Retinal pigment epithelial cell (primary cell): ENCODE results near the gene RFC5.
A peak's percentile ranks its signal among the peaks of the same experiment; 100 is the strongest.

ENCODE experiments used
- DNase-seq: peaks from one replicate; pipeline ENCODE4 v3.0.0-alpha.2; 2010; ENCODE audit warnings: low read depth
- H3K4me3 ChIP-seq: 2 replicates; pipeline ENCODE4 v1.5.1; 2011; ENCODE audit warnings: mild to moderate bottlenecking, low read length, control low read depth, moderate library complexity
- TF ChIP-seq, protein P1 (sequence below): conservative IDR thresholded peaks from 2 replicates; pipeline ENCODE4 v1.5.1; 2011; ENCODE audit warnings: low read depth, low read length, control low read depth, inconsistent platforms

RFC5 gene

DNA sequence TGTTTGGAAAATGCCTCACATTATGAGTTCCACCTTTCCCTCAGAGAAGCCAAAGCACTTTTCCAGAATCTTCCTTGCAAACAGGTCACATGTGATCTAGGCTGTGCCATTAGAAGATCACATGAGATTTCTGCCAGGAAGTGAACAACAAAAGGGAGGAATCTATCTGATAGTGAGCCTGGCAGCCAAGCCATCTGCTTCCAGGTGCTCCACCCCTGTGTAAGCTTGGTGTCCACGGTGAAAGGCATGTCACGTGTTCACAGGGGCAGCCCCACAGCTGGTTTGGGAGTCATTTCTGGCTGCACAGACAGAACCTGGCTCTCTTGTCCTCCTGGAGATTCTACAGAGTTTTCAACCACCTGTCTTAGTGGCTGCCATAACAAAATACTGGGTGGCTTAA lies 44.2 kb upstream of the RFC5 start:
- TF ChIP-seq, protein P1, sequence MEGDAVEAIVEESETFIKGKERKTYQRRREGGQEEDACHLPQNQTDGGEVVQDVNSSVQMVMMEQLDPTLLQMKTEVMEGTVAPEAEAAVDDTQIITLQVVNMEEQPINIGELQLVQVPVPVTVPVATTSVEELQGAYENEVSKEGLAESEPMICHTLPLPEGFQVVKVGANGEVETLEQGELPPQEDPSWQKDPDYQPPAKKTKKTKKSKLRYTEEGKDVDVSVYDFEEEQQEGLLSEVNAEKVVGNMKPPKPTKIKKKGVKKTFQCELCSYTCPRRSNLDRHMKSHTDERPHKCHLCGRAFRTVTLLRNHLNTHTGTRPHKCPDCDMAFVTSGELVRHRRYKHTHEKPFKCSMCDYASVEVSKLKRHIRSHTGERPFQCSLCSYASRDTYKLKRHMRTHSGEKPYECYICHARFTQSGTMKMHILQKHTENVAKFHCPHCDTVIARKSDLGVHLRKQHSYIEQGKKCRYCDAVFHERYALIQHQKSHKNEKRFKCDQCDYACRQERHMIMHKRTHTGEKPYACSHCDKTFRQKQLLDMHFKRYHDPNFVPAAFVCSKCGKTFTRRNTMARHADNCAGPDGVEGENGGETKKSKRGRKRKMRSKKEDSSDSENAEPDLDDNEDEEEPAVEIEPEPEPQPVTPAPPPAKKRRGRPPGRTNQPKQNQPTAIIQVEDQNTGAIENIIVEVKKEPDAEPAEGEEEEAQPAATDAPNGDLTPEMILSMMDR: no peak
- no peak overlapping the region for H3K4me3 ChIP-seq
- no peak for DNase-seq

DNA sequence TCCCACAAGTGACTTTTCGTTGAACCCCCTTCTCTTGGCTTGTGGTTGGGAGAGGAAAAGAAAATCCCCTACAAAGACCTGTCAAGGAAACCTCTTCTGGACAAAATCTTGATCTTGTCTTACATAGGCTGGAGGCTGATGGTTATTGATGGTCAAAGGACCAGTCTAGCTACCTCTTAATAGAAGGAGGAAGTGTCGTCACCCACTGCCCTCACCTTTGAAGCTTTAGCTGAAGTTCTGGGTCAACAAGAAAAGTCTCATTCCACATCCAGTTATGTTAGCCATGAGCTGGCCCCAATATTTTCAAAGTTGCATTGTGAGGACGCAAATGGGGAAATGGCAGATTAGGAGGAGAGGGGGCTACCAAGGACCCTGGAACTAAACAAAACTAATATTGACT lies 41.5 kb upstream of the RFC5 start:
- DNase-seq: no peak
- TF ChIP-seq, protein P1: no peak
- H3K4me3 ChIP-seq: no peak overlapping the region

DNA sequence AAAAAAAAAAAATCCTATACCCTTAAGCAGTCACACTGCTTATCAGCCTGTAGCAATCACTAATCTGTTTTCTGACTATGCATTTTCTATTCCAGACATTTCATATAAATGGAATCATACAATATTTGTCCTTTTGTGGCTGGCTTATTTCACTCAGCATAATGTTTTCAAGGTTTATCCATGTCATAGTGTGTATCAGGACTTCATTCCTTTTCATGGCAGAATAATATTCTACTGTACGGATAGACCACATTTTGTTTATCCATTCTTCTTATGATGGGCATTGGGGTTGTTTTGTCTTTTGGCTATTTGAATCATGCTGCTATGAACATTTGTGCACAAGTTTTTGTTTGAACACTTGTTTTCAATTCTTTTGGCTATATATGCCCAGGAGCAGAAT lies 39.1 kb upstream of the RFC5 start:
- H3K4me3 ChIP-seq: no peak overlapping the region
- DNase-seq: no peak
- TF ChIP-seq, protein P1: no peak

DNA sequence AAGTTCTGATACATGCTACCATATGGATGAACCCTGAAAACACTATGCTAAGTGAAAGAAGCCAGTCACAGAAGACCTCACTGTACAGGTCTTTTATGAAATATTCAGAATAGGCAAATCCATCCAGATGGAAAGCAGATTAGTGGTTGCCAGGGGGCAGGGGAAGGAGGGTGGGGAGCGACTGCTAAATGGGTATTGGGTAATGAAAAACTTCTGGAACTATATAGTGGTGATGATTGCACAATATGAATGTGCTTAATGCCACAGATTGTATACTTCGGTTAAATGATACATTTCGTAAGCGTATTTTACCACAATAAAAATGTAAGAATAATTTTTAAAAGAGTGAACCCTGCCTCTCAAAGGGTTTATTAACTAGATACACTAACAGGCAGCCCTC lies 35.9 kb upstream of the RFC5 start:
- DNase-seq: no peak
- H3K4me3 ChIP-seq: no peak overlapping the region
- TF ChIP-seq, protein P1: no peak

DNA sequence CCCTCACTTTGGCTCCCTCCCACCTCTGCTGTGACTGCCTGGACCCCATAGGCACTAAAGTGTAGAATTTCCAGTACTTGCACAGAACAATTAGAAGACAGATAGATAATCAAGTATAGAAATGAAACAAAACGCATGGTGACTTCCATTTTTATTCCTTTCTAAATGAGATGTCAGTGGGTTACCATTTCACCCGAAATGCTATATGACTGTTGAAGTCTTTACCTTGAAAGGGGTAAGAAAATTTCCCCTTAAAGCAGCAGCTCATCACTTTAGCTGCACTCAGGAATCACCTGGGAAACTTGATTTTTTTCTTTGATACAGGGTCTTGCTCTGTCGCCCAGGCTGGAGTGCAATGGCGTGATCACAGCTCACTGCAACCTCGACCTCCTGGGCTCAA lies 35.2 kb upstream of the RFC5 start:
- H3K4me3 ChIP-seq: no peak overlapping the region
- DNase-seq: no peak
- TF ChIP-seq, protein P1: no peak

DNA sequence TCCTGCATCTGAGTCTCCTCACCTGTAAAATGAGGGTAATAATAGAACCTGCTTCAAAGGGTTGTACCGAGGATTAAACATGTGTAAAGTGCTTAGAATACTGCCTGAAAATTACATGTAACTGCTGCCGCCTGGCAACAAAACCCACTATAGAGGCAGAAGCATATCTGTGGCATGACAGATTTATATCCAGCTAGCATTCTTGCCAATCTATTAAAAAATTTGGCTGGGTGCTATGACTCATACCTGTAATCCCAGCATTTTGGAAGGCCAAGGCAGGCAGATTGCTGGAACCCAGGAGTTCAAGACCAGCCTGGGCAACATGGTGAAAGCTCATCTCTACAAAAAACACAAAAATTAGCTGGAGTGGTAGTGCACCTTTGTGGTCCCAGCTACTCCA lies 31.3 kb upstream of the RFC5 start:
- no peak overlapping the region for H3K4me3 ChIP-seq
- TF ChIP-seq, protein P1: no peak
- no peak for DNase-seq

DNA sequence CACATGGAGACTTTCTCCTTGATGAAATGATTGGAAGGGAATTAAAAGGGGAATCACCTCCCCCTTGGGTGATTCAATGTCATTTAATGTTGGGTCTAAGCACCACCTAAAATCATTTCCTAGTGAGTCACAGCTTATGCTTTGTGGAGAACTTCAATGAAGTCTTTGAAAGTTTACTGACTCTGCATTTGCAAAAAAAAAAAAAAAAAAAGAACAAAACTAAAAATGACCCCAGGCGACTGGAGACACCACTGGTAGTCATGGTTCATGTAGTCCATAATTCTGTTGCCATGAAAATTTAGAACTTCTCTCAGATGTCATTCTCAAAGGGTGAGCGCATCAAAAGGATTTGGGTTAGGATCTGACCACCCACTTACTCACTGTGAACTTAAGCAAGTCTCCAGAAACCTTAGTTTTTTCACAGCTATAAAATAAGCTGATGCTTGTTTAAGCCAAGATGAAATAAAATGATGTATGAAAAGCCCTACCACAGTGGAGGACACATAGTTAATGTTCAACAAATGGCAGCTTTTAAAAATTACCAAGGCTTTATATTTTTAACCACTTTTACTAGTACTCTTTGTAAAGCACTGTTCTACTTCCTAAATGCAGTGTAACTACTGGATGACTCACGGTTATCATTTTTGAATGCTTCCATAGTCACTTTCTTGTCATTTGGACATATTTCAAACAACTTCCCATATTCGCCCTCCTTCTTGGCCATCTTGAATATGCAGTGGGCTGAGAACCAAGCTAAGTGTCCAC lies 29.6 kb upstream of the RFC5 start:
- no peak overlapping the region for H3K4me3 ChIP-seq
- DNase-seq: peak; percentile 52
- TF ChIP-seq, protein P1: no peak
